Measurements from ENCODE around the gene CSF1R.

CSF1R gene

DNA sequence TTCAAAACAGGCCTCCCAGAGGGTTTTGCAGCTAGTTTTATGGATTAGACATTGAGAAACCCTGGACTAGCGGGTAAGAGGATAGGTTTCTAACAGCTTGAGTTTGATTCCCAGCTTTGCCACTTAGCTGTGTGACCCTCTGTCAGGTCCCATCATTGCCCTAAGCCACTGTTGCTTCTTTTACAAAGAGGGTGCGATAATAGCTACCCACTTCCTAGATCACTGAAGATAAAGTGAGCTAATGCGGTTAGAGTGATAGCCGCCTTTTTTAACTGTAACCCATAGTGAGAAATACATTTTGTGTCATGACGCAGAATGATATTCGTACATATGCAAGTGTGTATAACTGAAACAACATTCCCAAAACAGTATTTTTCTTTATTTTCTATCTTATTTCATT is 40.3 kb downstream of the CSF1R start:
- Histone ChIP-seq H3K27me3 (ENCODE audit: low read depth, low read length) (no peaks in the 10 kb centered on the region), H3K9me3 (ENCODE audit: control insufficient read depth in 1 of 2, low read length in 2 of 2) (no peaks in the 10 kb centered on the region), H3K27ac (ENCODE audit: low read length) (no peak overlapping the region), H3K36me3 (ENCODE audit: control insufficient read depth in 1 of 2, insufficient read depth in 2 of 2, low read length in 2 of 2) (peaks cover 84 to 89% of the 10 kb centered on the region in 2 donors), H3K4me3 (ENCODE audit: low read depth in 1 of 2, low read length in 2 of 2) (no peak overlapping the region), H3K4me1 (ENCODE audit: control insufficient read depth in 1 of 2, insufficient read depth in 2 of 2, low read length in 2 of 2) (peaks cover 5 to 8% of the 10 kb centered on the region in 2 donors)

DNA sequence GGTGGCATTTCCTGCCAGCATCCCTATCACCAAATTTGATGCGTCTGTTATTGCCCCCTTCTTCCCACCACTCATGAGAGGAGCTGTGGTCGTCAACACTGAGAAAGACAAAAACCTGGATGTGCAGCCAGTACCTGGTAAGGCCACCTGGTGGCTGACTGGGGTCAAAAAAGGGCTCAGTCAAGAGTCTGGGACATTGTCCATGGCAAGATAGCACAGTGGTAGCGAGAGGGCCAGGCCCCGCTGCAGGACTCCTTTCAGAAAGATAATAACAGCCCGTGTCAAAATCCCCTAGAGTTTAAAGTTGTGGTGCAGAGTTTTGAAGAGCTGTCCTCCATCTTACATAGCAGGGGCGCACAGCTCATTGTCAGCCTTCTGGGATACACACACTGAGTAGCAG is 40.8 kb downstream of the CSF1R start:
- H3K9me3 ChIP-seq (ENCODE audit: control insufficient read depth in 1 of 2, low read length in 2 of 2), result no peaks in the 10 kb centered on the region
- H3K27me3 ChIP-seq (ENCODE audit: low read depth, low read length), result no peaks in the 10 kb centered on the region
- no peak overlapping the region for H3K27ac ChIP-seq (ENCODE audit: low read length)
- no peak overlapping the region for H3K4me3 ChIP-seq (ENCODE audit: low read depth in 1 of 2, low read length in 2 of 2)
- peaks cover 84 to 89% of the 10 kb centered on the region in 2 donors for H3K36me3 ChIP-seq (ENCODE audit: control insufficient read depth in 1 of 2, insufficient read depth in 2 of 2, low read length in 2 of 2)
- H3K4me1 ChIP-seq (ENCODE audit: control insufficient read depth in 1 of 2, insufficient read depth in 2 of 2, low read length in 2 of 2), result peaks cover 5 to 8% of the 10 kb centered on the region in 2 donors

DNA sequence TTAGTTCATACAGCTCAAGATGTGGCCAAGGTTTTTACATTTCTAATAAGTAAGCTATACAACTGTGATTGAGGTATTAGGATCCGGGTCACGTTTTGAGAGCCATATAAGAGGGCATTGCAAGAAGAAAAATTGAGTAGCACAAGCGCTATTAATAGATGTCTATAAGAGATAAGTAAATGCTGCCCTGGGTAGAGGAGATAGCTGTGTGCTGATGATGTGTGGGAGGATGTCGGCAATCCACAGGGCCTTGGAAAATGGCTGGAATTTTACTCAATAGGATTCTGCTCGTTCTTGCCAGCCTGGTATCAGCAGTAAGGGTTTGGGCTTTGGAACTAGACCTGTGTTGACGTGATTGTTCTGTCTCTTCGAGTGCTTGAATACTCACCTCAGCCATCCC is 41.6 kb downstream of the CSF1R start:
- no peak overlapping the region for H3K27ac ChIP-seq (ENCODE audit: low read length)
- H3K27me3 ChIP-seq (ENCODE audit: low read depth, low read length), result no peaks in the 10 kb centered on the region
- peaks cover 5 to 8% of the 10 kb centered on the region in 2 donors for H3K4me1 ChIP-seq (ENCODE audit: control insufficient read depth in 1 of 2, insufficient read depth in 2 of 2, low read length in 2 of 2)
- peaks cover 78 to 85% of the 10 kb centered on the region in 2 donors for H3K36me3 ChIP-seq (ENCODE audit: control insufficient read depth in 1 of 2, insufficient read depth in 2 of 2, low read length in 2 of 2)
- no peaks in the 10 kb centered on the region for H3K9me3 ChIP-seq (ENCODE audit: control insufficient read depth in 1 of 2, low read length in 2 of 2)
- H3K4me3 ChIP-seq (ENCODE audit: low read depth in 1 of 2, low read length in 2 of 2), result no peak overlapping the region

DNA sequence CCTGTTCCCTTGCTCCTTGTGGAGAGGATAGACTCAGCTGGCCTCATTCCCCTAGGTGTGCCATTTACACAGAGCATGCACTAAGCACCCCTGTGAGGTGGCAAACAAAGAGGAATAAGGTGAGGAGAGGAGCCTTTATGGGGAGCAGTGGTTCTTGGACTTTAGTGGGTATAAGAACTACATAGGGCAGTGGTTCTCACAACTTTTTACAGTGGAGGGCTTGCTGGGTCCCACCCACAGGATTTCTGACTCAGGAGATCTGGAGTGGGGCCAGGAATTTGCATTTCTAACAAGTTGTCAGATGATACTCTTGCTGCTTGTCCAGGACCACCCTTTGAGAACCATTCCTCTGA is 42.0 kb downstream of the CSF1R start:
- Histone ChIP-seq H3K4me1 (ENCODE audit: control insufficient read depth in 1 of 2, insufficient read depth in 2 of 2, low read length in 2 of 2) (peaks cover 5 to 8% of the 10 kb centered on the region in 2 donors), H3K27ac (ENCODE audit: low read length) (no peak overlapping the region), H3K9me3 (ENCODE audit: control insufficient read depth in 1 of 2, low read length in 2 of 2) (no peaks in the 10 kb centered on the region), H3K27me3 (ENCODE audit: low read depth, low read length) (no peaks in the 10 kb centered on the region), H3K36me3 (ENCODE audit: control insufficient read depth in 1 of 2, insufficient read depth in 2 of 2, low read length in 2 of 2) (peaks cover 74 to 81% of the 10 kb centered on the region in 2 donors), H3K4me3 (ENCODE audit: low read depth in 1 of 2, low read length in 2 of 2) (no peak overlapping the region)

DNA sequence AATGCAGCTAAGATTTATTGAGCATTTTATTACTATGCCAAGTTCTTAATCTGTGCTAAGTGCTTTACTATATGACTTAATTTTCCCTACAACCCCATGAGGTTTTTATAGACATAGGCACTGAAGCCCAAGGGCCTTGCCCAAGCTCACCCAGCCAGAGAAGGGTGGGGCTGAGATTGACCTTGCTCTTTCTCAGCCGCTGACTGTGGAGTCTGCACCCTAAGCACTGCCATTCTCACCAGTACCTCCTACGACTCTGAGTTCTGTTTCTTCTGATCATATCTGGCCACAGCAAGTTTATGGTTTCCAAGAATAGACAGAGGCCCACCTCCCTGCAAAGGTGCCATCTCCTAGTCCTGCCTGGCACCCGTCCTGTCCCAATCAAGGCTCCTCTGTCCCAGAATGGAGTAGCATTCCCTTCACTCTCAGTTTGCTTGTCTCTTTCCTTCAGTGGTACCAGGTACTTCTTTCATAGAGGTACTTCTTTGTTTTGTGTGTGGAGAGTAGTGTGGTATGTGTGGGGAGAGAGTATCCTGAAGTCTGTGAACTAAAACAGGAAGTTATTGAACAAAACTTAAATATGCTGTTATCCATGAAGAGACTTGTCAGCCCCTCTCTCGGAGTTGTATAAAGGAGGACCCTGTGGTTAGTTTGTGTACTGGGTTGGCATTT is 42.6 kb downstream of the CSF1R start:
- peaks cover 69 to 79% of the 10 kb centered on the region in 2 donors for H3K36me3 ChIP-seq (ENCODE audit: control insufficient read depth in 1 of 2, insufficient read depth in 2 of 2, low read length in 2 of 2)
- no peaks in the 10 kb centered on the region for H3K9me3 ChIP-seq (ENCODE audit: control insufficient read depth in 1 of 2, low read length in 2 of 2)
- no peaks in the 10 kb centered on the region for H3K27me3 ChIP-seq (ENCODE audit: low read depth, low read length)
- peaks cover 5 to 8% of the 10 kb centered on the region in 2 donors for H3K4me1 ChIP-seq (ENCODE audit: control insufficient read depth in 1 of 2, insufficient read depth in 2 of 2, low read length in 2 of 2)
- H3K4me3 ChIP-seq (ENCODE audit: low read depth in 1 of 2, low read length in 2 of 2), result no peak overlapping the region
- H3K27ac ChIP-seq (ENCODE audit: low read length), result no peak overlapping the region

DNA sequence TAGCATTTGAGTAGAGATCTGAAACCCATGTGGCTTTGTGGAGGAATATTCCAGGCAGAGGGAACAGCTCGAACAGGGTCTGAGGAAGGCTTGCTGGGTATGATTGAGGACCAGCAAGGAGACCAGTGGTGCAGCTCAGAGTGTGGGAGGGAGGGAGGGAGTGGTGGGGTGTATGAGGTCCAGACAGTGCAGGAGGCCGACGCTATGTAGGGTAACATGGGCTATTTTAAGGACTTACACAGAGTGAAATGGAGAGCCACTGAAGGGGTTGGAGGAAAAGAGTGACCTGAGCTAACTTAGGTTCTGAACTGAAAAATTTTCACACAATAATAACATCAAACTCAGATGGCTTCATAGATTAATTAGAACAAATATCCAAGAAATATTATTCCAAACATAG is 43.9 kb downstream of the CSF1R start:
- Histone ChIP-seq H3K27me3 (ENCODE audit: low read depth, low read length) (no peaks in the 10 kb centered on the region), H3K27ac (ENCODE audit: low read length) (no peak overlapping the region), H3K4me3 (ENCODE audit: low read depth in 1 of 2, low read length in 2 of 2) (no peak overlapping the region), H3K36me3 (ENCODE audit: control insufficient read depth in 1 of 2, insufficient read depth in 2 of 2, low read length in 2 of 2) (peaks cover 61 to 73% of the 10 kb centered on the region in 2 donors), H3K4me1 (ENCODE audit: control insufficient read depth in 1 of 2, insufficient read depth in 2 of 2, low read length in 2 of 2) (peaks cover 8% of the 10 kb centered on the region in 2 donors), H3K9me3 (ENCODE audit: control insufficient read depth in 1 of 2, low read length in 2 of 2) (no peaks in the 10 kb centered on the region)

DNA sequence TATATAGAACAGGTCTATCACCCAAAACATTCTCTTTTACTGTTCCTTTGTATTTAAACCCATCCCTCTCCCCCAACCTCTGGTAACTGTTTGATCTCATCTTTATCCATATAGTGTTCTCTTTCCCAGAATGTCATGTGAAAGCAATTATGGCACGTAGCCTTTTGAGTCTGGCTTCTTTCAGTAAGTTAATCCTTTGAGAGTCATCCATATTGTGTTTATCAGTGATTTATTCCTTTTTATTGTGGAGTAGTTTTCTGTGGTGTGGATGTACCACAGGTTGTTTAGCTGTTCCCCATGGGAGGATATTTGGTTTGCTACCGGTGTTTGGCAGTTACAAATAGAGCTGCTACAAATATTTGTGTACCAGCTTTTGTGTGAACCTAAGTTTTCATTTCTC is 47.8 kb downstream of the CSF1R start:
- H3K27ac ChIP-seq (ENCODE audit: low read length), result no peak overlapping the region
- H3K36me3 ChIP-seq (ENCODE audit: control insufficient read depth in 1 of 2, insufficient read depth in 2 of 2, low read length in 2 of 2), result peaks cover 72 to 79% of the 10 kb centered on the region in 2 donors
- no peaks in the 10 kb centered on the region for H3K9me3 ChIP-seq (ENCODE audit: control insufficient read depth in 1 of 2, low read length in 2 of 2)
- H3K4me3 ChIP-seq (ENCODE audit: low read depth in 1 of 2, low read length in 2 of 2), result no peak overlapping the region
- H3K27me3 ChIP-seq (ENCODE audit: low read depth, low read length), result no peaks in the 10 kb centered on the region
- H3K4me1 ChIP-seq (ENCODE audit: control insufficient read depth in 1 of 2, insufficient read depth in 2 of 2, low read length in 2 of 2), result peaks cover under 1 to 13% of the 10 kb centered on the region in 2 donors

DNA sequence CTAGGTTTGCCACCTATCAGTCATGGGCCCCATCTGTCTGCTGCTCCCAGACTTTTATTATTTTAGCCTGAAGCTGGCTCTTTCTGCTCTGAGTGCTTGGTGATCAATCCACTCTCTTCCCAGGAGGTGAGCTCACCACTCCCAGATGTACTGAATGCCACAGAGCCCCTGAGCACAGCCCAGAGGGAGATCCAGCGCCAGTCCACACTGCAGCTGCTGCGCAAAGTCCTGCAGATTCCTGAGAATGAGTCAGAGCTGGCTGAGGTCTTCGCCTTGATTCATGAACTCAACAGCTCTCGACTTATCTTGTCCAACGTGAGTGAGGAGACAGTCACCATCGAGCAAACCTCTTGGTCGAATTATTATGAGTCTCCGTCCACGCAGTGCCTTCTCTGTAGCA is 49.8 kb downstream of the CSF1R start:
- no peak overlapping the region for H3K27ac ChIP-seq (ENCODE audit: low read length)
- peaks cover 0 to 13% of the 10 kb centered on the region in 2 donors for H3K4me1 ChIP-seq (ENCODE audit: control insufficient read depth in 1 of 2, insufficient read depth in 2 of 2, low read length in 2 of 2)
- no peaks in the 10 kb centered on the region for H3K27me3 ChIP-seq (ENCODE audit: low read depth, low read length)
- H3K36me3 ChIP-seq (ENCODE audit: control insufficient read depth in 1 of 2, insufficient read depth in 2 of 2, low read length in 2 of 2), result peaks cover 74 to 76% of the 10 kb centered on the region in 2 donors
- H3K9me3 ChIP-seq (ENCODE audit: control insufficient read depth in 1 of 2, low read length in 2 of 2), result no peaks in the 10 kb centered on the region
- H3K4me3 ChIP-seq (ENCODE audit: low read depth in 1 of 2, low read length in 2 of 2), result no peak overlapping the region

DNA sequence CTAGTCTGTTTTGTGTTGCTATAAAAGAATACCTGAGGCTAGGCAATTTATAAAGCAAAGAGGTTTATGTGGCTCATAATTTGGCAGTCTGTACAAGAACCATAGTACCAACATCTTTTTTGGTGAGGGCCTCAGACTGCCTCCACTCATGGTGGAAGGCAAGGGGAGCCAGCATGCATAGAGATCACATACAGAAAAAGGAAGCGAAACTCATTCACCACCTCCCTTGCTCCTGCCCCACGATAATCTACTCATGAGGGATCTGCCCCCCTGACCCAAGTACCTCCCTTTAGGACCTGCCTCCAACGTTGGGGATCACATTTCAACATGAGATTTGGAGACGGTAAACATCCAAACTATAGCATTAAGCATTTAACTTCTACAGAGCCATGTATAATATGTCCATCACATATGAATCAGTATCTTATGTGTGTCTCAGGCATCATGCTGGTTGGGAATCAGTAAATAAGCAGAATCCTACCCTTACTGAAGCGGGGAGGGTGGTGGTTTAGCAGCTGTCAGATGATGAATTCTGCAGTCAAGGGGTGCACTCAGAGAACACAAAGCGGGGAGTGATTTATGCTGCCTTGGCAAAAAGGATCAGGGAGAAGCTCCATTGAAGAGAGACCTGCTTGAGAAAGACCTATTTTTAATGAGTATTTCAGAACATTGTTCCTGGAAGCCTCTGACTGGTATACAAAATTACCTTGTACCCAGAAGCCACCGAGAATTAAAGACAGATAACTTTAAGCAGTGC is 51.0 kb downstream of the CSF1R start:
- Histone ChIP-seq H3K36me3 (ENCODE audit: control insufficient read depth in 1 of 2, insufficient read depth in 2 of 2, low read length in 2 of 2) (peaks cover 69% of the 10 kb centered on the region in 2 donors), H3K27ac (ENCODE audit: low read length) (no peak overlapping the region), H3K9me3 (ENCODE audit: control insufficient read depth in 1 of 2, low read length in 2 of 2) (no peaks in the 10 kb centered on the region), H3K4me3 (ENCODE audit: low read depth in 1 of 2, low read length in 2 of 2) (no peak overlapping the region), H3K4me1 (ENCODE audit: control insufficient read depth in 1 of 2, insufficient read depth in 2 of 2, low read length in 2 of 2) (peaks cover 0 to 13% of the 10 kb centered on the region in 2 donors), H3K27me3 (ENCODE audit: low read depth, low read length) (no peaks in the 10 kb centered on the region)

DNA sequence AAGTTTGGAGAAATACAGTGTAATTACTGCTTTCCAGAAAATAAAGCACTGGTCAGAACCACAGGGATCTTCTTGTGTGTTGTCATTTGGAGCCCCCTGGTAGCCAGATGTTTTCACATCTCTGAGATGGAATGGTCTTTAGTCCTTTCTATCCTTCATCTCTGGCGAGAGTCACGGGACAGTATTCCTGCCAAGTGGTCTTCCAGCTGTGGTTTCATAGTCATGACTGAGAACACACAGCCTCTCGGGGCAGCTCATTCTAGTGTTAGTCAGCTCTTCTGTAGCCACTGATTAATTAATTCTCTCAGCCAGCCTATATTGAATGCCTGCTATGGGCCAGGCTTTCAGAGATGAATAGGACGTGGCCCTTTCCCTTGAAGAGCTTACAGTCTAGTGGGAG is 51.7 kb downstream of the CSF1R start:
- Histone ChIP-seq H3K27me3 (ENCODE audit: low read depth, low read length) (no peaks in the 10 kb centered on the region), H3K27ac (ENCODE audit: low read length) (no peak overlapping the region), H3K4me1 (ENCODE audit: control insufficient read depth in 1 of 2, insufficient read depth in 2 of 2, low read length in 2 of 2) (peaks cover 0 to 13% of the 10 kb centered on the region in 2 donors), H3K36me3 (ENCODE audit: control insufficient read depth in 1 of 2, insufficient read depth in 2 of 2, low read length in 2 of 2) (peaks cover 68 to 69% of the 10 kb centered on the region in 2 donors), H3K4me3 (ENCODE audit: low read depth in 1 of 2, low read length in 2 of 2) (no peak overlapping the region), H3K9me3 (ENCODE audit: control insufficient read depth in 1 of 2, low read length in 2 of 2) (no peaks in the 10 kb centered on the region)

DNA sequence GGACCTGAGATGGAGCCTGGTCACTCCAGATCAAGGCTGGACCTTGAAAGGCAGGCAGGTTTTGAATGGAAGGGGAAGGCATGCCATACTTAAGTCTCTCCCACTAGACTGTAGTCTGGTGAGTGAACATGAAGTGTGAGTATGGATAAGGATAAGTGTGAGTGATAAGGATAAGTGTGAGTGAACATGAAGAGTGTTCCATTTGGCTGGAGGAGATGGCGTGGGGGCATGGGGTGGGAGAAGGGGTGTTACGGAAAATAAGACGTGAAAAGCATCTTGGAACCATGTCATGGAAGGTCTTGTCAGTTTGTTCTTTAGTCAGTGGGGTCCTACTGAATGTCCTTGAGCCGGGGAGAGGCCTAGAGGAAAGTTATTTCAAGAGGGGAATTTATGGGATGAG is 53.0 kb downstream of the CSF1R start:
- H3K4me3 ChIP-seq (ENCODE audit: low read depth in 1 of 2, low read length in 2 of 2), result no peak overlapping the region
- H3K27ac ChIP-seq (ENCODE audit: low read length), result no peak overlapping the region
- peaks cover 0 to 13% of the 10 kb centered on the region in 2 donors for H3K4me1 ChIP-seq (ENCODE audit: control insufficient read depth in 1 of 2, insufficient read depth in 2 of 2, low read length in 2 of 2)
- no peaks in the 10 kb centered on the region for H3K27me3 ChIP-seq (ENCODE audit: low read depth, low read length)
- H3K36me3 ChIP-seq (ENCODE audit: control insufficient read depth in 1 of 2, insufficient read depth in 2 of 2, low read length in 2 of 2), result peaks cover 60 to 69% of the 10 kb centered on the region in 2 donors
- H3K9me3 ChIP-seq (ENCODE audit: control insufficient read depth in 1 of 2, low read length in 2 of 2), result no peaks in the 10 kb centered on the region
